Transverse colon (tissue), 4 donors: ENCODE results near the gene GGT5. TPM values are rescaled to one million over a fixed set of nuclear protein-coding genes. Genes with fewer than 3 reads are reported as not detected.

Experiments used
- DNase-seq: peaks from one replicate; pipeline ENCODE4 v3.0.0-alpha.2; 2019
- H3K27ac ChIP-seq, 4 donors: fragments of 200-600 bp; sonication (generic); 2 replicates each; pipeline ENCODE4 v1.5.1; 2016 to 2018; ENCODE audit warnings: inconsistent platforms in 4 of 4
- H3K27me3 ChIP-seq: fragments of 200-600 bp; sonication (generic); 2 replicates; pipeline ENCODE4 v1.5.1; 2017; ENCODE audit warnings: inconsistent platforms
- H3K36me3 ChIP-seq, 4 donors: fragments of 200-600 bp; sonication (generic); 2 replicates each; pipeline ENCODE4 v1.5.1; 2017 to 2019; ENCODE audit warnings: inconsistent platforms in 4 of 4
- H3K4me1 ChIP-seq, 4 donors: fragments of 200-600 bp; sonication (generic); 2 replicates each; pipeline ENCODE4 v1.5.1; 2017 to 2020; ENCODE audit warnings: inconsistent platforms in 4 of 4
- H3K4me3 ChIP-seq, 4 donors: fragments of 200-600 bp; sonication (generic); 1 replicate in 1 of 4; 2 replicates in 3 of 4; pipeline versions ENCODE4 v1.5.1 to v1.6.1; 2017 to 2019; ENCODE audit warnings: inconsistent platforms in 4 of 4
- H3K9me3 ChIP-seq, 2 donors: fragments of 200-600 bp; sonication (generic); 2 replicates each; pipeline ENCODE4 v1.5.1; 2017 to 2019; ENCODE audit warnings: inconsistent platforms in 2 of 2
- EP300 ChIP-seq: sonication (generic); formaldehyde crosslinking; IDR thresholded peaks from one replicate; pipeline ENCODE4 v1.6.1; 2017; ENCODE audit warnings: antibody characterized with exemption, low read depth
- POLR2A ChIP-seq: fragments of 450-650 bp; IDR thresholded peaks from one replicate; pipeline ENCODE4 v1.6.1; 2016; ENCODE audit warnings: antibody characterized with exemption, mild to moderate bottlenecking, moderate library complexity
- POLR2AphosphoS5 ChIP-seq, 3 donors: sonication (generic); formaldehyde crosslinking; IDR thresholded peaks; one replicate each; pipeline ENCODE4 v1.6.1; 2016; ENCODE audit warnings: antibody characterized with exemption in 3 of 3
- WGBS, 2 donors: methylation state at CpG; one replicate each; pipeline ENCODE4 v1.1.5; 2018; ENCODE audit warnings: low coverage in 1 of 2; 5-methylcytosine and 5-hydroxymethylcytosine counted together
- in situ Hi-C, 4 donors: fragments of 200-750 bp; cut with MboI; loops; one replicate each; pipeline versions ENCODE4 v1.15.0 to v1.15.1; 2017; ENCODE audit warnings: low sequenced_read_pairs in 3 of 4, low pct_ligation_motif_present in 1 of 4, low pct_unique_long_range_greater_than_20kb in 1 of 4
- intact Hi-C: fragments of 100-400 bp; cut with DNase I; formaldehyde crosslinking; loops from one replicate; pipeline ENCODE4 v1.15.1; 2023; ENCODE audit warnings: low total_unique reads
- total RNA-seq, 4 donors: library from RNA; depleted of rRNA; stranded (reverse); fragments of >200 nt; gene quantifications; one replicate each; pipeline ENCODE4 v1.1.0, GENCODE V29; 2016
- TF ChIP-seq, protein P1 (sequence below), 5 experiments: fragments of 200-600 bp in 3 of 5; fragments of 450-650 bp in 2 of 5; sonication (generic) in 3 of 5; IDR thresholded peaks; 1 replicate in 2 of 5; 2 replicates in 3 of 5; pipeline ENCODE4 v1.5.1; 2016 to 2017; ENCODE audit warnings: antibody characterized with exemption in 5 of 5, inconsistent platforms in 3 of 5, mild to moderate bottlenecking in 2 of 5, moderate library complexity in 1 of 5

Gene GGT5
- total RNA-seq, 4 donors from 2014 or later, result 4.1 to 15.4 (median 9.1) TPM

DNA sequence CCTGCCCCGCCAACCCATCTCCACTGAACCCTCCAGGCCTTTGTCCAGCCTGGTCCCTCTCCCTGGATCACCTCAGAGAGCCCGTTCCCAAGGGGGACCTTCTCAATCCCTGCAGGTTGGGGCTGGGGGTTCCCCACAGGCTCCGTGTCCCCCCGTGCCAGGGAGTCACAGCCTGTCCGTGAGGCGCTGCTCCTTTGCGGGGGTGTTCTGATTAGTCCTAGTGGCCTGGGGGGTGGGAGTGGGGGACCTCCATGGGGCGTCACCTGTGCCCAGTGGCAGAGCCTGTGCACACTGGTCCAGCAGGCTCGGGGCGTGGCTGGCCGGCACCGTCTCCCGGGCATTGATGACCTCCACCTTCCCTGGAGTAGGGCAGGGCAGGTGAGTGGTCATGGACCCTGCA lies 11.6 kb downstream of the GGT5 start:
- no peaks in the 10 kb centered on the region for H3K27me3 ChIP-seq
- H3K27ac ChIP-seq, result no peak overlapping the region
- intact Hi-C loops (no loop called here), in situ Hi-C loops (no loop called here)
- no peaks in the 10 kb centered on the region for H3K36me3 ChIP-seq
- DNase-seq, result no peak
- H3K4me3 ChIP-seq, result no peak overlapping the region
- TF ChIP-seq POLR2AphosphoS5 (IDR thresholded peaks at IDR 0.05) (no peak), POLR2A (no peak), EP300 (no peak)
- TF ChIP-seq, protein P1, sequence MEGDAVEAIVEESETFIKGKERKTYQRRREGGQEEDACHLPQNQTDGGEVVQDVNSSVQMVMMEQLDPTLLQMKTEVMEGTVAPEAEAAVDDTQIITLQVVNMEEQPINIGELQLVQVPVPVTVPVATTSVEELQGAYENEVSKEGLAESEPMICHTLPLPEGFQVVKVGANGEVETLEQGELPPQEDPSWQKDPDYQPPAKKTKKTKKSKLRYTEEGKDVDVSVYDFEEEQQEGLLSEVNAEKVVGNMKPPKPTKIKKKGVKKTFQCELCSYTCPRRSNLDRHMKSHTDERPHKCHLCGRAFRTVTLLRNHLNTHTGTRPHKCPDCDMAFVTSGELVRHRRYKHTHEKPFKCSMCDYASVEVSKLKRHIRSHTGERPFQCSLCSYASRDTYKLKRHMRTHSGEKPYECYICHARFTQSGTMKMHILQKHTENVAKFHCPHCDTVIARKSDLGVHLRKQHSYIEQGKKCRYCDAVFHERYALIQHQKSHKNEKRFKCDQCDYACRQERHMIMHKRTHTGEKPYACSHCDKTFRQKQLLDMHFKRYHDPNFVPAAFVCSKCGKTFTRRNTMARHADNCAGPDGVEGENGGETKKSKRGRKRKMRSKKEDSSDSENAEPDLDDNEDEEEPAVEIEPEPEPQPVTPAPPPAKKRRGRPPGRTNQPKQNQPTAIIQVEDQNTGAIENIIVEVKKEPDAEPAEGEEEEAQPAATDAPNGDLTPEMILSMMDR (IDR thresholded peaks at IDR 0.05), result no peak
- H3K4me1 ChIP-seq, result no peaks in the 10 kb centered on the region
- no peaks in the 10 kb centered on the region for H3K9me3 ChIP-seq
- WGBS, 2 donors, result 85% methylated on average over 12 of the region's 13 CpGs; no CpG with 5 or more reads in 1 of the 2 donors

DNA sequence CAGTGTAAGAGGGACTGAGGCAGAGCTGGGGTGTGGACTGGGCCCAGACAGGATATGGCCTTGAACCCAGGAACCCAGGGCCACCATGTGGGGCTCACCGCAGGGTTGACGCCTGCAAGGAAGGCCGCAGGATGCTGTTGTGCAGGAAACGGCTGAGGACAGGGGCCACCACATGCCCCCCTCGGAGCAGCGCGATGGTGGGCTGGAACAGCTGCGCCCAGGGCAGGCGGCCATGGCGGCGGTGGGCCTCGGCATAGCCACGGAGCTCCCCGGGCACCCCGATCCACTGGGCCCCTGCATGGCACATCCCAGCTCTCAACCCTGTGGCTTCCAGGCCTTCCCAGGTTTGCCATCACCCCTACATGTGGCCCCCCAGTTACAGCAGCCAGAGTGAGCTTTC lies 12.2 kb downstream of the GGT5 start:
- 97% methylated on average over 15 of the region's 15 CpGs; no CpG with 5 or more reads in 1 of the 2 donors for WGBS, 2 donors
- no peaks in the 10 kb centered on the region for H3K36me3 ChIP-seq
- no peaks in the 10 kb centered on the region for H3K4me1 ChIP-seq
- intact Hi-C loops, result no loop called here
- no peaks in the 10 kb centered on the region for H3K9me3 ChIP-seq
- DNase-seq, result no peak
- H3K27me3 ChIP-seq, result no peaks in the 10 kb centered on the region
- no peak overlapping the region for H3K4me3 ChIP-seq
- in situ Hi-C loops, result no loop called here
- H3K27ac ChIP-seq, result no peak overlapping the region
- TF ChIP-seq EP300 (no peak), POLR2AphosphoS5 (IDR thresholded peaks at IDR 0.05) (no peak), POLR2A (no peak)
- TF ChIP-seq, protein P1 (IDR thresholded peaks at IDR 0.05), result no peak

DNA sequence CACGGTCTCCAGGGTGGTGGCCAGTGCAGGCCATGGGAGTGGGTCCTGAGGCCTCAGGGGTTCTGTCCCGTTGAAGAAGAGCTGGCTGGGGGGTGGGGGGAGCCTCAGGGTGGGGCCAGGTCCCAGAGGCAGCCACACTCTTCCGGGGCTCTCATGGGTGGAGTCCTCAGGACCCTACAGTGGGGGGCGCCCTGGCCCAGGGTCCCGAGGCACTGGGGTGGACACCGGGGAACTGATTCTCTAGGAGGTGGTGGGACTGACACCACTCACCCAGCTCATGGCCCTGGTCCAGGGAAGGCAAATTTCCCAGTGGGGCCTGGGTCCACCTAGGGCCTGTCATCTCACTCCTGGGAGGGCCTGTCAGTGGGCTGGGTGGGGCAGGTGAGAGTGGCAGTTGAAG lies 12.8 kb downstream of the GGT5 start:
- H3K27me3 ChIP-seq, result no peaks in the 10 kb centered on the region
- in situ Hi-C loops, result no loop called here
- H3K9me3 ChIP-seq, result no peaks in the 10 kb centered on the region
- H3K4me3 ChIP-seq, result no peak overlapping the region
- no peaks in the 10 kb centered on the region for H3K36me3 ChIP-seq
- DNase-seq, result no peak
- 100% methylated on average over 5 of the region's 6 CpGs; no CpG with 5 or more reads in 1 of the 2 donors for WGBS, 2 donors
- TF ChIP-seq POLR2A (no peak), EP300 (no peak), POLR2AphosphoS5 (IDR thresholded peaks at IDR 0.05) (no peak)
- TF ChIP-seq, protein P1 (IDR thresholded peaks at IDR 0.05), result no peak
- H3K27ac ChIP-seq, result no peak overlapping the region
- H3K4me1 ChIP-seq, result no peaks in the 10 kb centered on the region
- intact Hi-C loops, result no loop called here

DNA sequence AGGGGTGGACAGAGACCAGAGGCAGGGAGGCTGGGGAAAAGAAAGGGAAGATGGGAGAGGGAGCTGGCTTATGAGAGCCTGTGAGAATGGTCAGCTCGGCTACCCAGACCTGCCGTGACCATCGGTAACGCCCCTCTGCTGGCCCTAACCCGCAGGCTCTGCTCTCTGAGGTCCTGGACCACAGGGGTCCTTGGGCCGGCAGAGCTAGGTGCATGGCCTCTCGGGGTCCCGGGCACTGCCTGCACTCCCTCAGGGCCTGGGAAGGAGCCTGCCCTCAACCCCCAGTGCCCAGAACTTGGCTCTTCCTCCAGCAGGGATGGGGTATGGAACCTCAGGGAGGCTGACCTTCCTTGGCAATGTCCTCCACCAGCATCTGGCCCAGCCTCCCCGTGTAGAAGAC lies 13.2 kb downstream of the GGT5 start:
- no peak for DNase-seq
- no peaks in the 10 kb centered on the region for H3K27me3 ChIP-seq
- 87 to 100% methylated on average over 1 to 5 of the region's 9 CpGs for WGBS, 2 donors
- H3K27ac ChIP-seq, result no peak overlapping the region
- TF ChIP-seq POLR2A (no peak), POLR2AphosphoS5 (IDR thresholded peaks at IDR 0.05) (no peak), EP300 (no peak)
- TF ChIP-seq, protein P1 (IDR thresholded peaks at IDR 0.05), result no peak
- no peaks in the 10 kb centered on the region for H3K4me1 ChIP-seq
- in situ Hi-C loops, result no loop called here
- H3K4me3 ChIP-seq, result no peak overlapping the region
- no peaks in the 10 kb centered on the region for H3K9me3 ChIP-seq
- intact Hi-C loops, result no loop called here
- no peaks in the 10 kb centered on the region for H3K36me3 ChIP-seq
